Pancreas (tissue), 10 donors: ENCODE results near the gene VASN. TPM values are rescaled to one million over a fixed set of nuclear protein-coding genes. Genes with fewer than 3 reads are reported as not detected.

Experiments
- ATAC-seq, 4 donors: fragments of 200-7000 bp; cut with Tn5 transposase; one replicate each; pipeline versions ENCODE4 v1.8.0 to v1.9.1; 2020; ENCODE audit warnings: mild to moderate bottlenecking in 4 of 4, moderate library complexity in 4 of 4
- DNase-seq, 6 donors: peaks; one replicate each; pipeline ENCODE4 v3.0.0-alpha.2; 2020
- FAIRE-seq: peaks from 2 replicates; lab custom pipeline; 2012; peaks lifted over from hg19 to GRCh38; lab: Jason Lieb, UNC
- H3K27ac ChIP-seq, 4 donors: fragments of 200-600 bp; sonication (generic); 1 replicate in 3 of 4; 2 replicates in 1 of 4; pipeline versions ENCODE4 v1.5.0 to v1.8.0; 2020
- H3K27me3 ChIP-seq, 4 donors: fragments of 200-600 bp; one replicate each; pipeline ENCODE4 v1.8.0; 2021
- H3K36me3 ChIP-seq, 3 donors: fragments of 200-600 bp; sonication (generic) in 1 of 3; one replicate each; pipeline versions ENCODE4 v1.5.0 to v1.8.0; 2020 to 2021
- H3K4me1 ChIP-seq, 3 donors: fragments of 200-600 bp; one replicate each; pipeline ENCODE4 v1.8.0; 2021
- H3K4me3 ChIP-seq, 4 donors: fragments of 200-600 bp; sonication (generic) in 2 of 4; one replicate each; pipeline versions ENCODE4 v1.5.0 to v1.8.0; 2020 to 2021
- H3K9me3 ChIP-seq, 4 donors: fragments of 200-600 bp; one replicate each; pipeline ENCODE4 v1.8.0; 2021
- CTCF ChIP-seq, 4 donors: fragments of 200-600 bp; sonication (generic) in 3 of 4; IDR thresholded peaks; one replicate each; pipeline versions ENCODE4 v1.5.0 to v1.8.0; 2021; ENCODE audit warnings: antibody characterized with exemption in 4 of 4
- WGBS, 2 donors: extraction: QIAGEN DNeasy Blood & Tissue Kit; methylation state at CpG; one replicate each; pipeline ENCODE4 v1.1.7; 2013; 5-methylcytosine and 5-hydroxymethylcytosine counted together
- intact Hi-C, 3 donors: fragments of 100-400 bp; cut with DNase I; formaldehyde crosslinking; loops; one replicate each; pipeline versions ENCODE4 v1.11.1 to v1.14.2; 2022
- polyA plus RNA-seq, 2 donors: library from polyadenylated mRNA; stranded (reverse); fragments of 200-250 nt; gene quantifications; one replicate each; pipeline ENCODE4 v1.2.3, GENCODE V29; 2013
- total RNA-seq, 6 donors: library from RNA; stranded (reverse); fragmentation: NEBNext Ultra II Directional in 4 of 6; extraction: Animal tissue kit (Norgen Biotek cat#: 25700) in 4 of 6; gene quantifications; one replicate each; pipeline versions ENCODE4 v1.2.1 to v1.2.4, GENCODE V29; 2021 to 2023
- donor health status: healthy with polysubstance abuse.
- donor health status: DM: no; HTN: no; CAD: no; lungs with moderate emphysema.
- donor health status: DM: no; HTN: no; CAD: no.
- donor health status: control.
- donor health status: control.
- donor health status: Bipolar disorder and iron deficiency.
- donor health status: DM: yes; HTN: yes; CAD: no.
- donor health status: DM: no; HTN: no; CAD: no.
- donor health status: DM: no; HTN: no; CAD: no.
- donor health status: DM: yes; HTN: yes; CAD: no.

VASN gene
- total and polyA plus RNA-seq, 8 donors = 3.1 to 14.8 (median 8.5) TPM

- 74 to 77% methylated on average over 14 of the region's 14 CpGs for WGBS, 2 donors
Measured at GRCh38 chr16:4370570-4371356, 885 bp upstream of the VASN start.

GRCh38 chr16:4372001-4372577, 441 bp downstream of the VASN start:
- intact Hi-C loops = no loop called here

More at GRCh38 chr16:4370570-4371356, 885 bp upstream of the VASN start:
- H3K27ac ChIP-seq = peak overlapping the region; percentile 69 to 92 (median 82)
- ATAC-seq (peak in 2 of 4 donors; percentile 5 to 9), FAIRE-seq (no peak), DNase-seq (peak; percentile 30 to 77 (median 59))
- peak overlapping the region in 1 of 4 donors; percentile 65 for H3K4me3 ChIP-seq
- no peak for TF ChIP-seq CTCF (IDR thresholded peaks at IDR 0.05)
- peaks cover 0 to 12% (median 12%) of the 10 kb centered on the region in 3 donors for H3K4me1 ChIP-seq
- intact Hi-C loops = no loop called here
- no peaks in the 10 kb centered on the region for H3K9me3 ChIP-seq
- no peaks in the 10 kb centered on the region for H3K36me3 ChIP-seq
- no peaks in the 10 kb centered on the region for H3K27me3 ChIP-seq

GRCh38 chr16:4372578-4373355, 1.1 kb downstream of the VASN start:
- Histone ChIP-seq H3K9me3 (no peaks in the 10 kb centered on the region), H3K27me3 (no peaks in the 10 kb centered on the region), H3K4me3 (peak overlapping the region; percentile 46 to 67 (median 58)), H3K27ac (peak overlapping the region; percentile 69 to 92 (median 82)), H3K36me3 (no peaks in the 10 kb centered on the region), H3K4me1 (peaks cover 0 to 25% (median 24%) of the 10 kb centered on the region in 3 donors)
- no peak for FAIRE-seq
- ATAC-seq = peak; percentile 2 to 32 (median 14)
- intact Hi-C loops = no loop called here
- TF ChIP-seq CTCF (IDR thresholded peaks at IDR 0.05) = no peak
- DNase-seq = peak in 5 of 6 donors; percentile 53 to 88 (median 60)
- 39 to 41% methylated on average over 10 of the region's 10 CpGs for WGBS, 2 donors

More at GRCh38 chr16:4372001-4372577, 441 bp downstream of the VASN start:
- WGBS, 2 donors = 3 to 4% methylated on average over 42 to 43 of the region's 43 CpGs
- no peak for TF ChIP-seq CTCF (IDR thresholded peaks at IDR 0.05)
- Histone ChIP-seq H3K36me3 (no peaks in the 10 kb centered on the region), H3K4me3 (peak overlapping the region; percentile 46 to 67 (median 58)), H3K27ac (peak overlapping the region; percentile 69 to 92 (median 82)), H3K4me1 (peaks cover 0 to 24% (median 22%) of the 10 kb centered on the region in 3 donors), H3K27me3 (no peaks in the 10 kb centered on the region), H3K9me3 (no peaks in the 10 kb centered on the region)
- DNase-seq (peak in 1 of 6 donors; percentile 41), ATAC-seq (peak in 3 of 4 donors; percentile 1 to 29 (median 2)), FAIRE-seq (no peak)

GRCh38 chr16:4373356-4373908, 1.8 kb downstream of the VASN start:
- FAIRE-seq (no peak), ATAC-seq (peak in 2 of 4 donors; percentile 0)
- H3K4me1 ChIP-seq = peaks cover 0 to 25% (median 24%) of the 10 kb centered on the region in 3 donors

More at GRCh38 chr16:4373356-4373908, 1.8 kb downstream of the VASN start:
- TF ChIP-seq CTCF (IDR thresholded peaks at IDR 0.05) = no peak
- intact Hi-C loops = no loop called here
- peak overlapping the region; percentile 69 to 92 (median 82) for H3K27ac ChIP-seq
- DNase-seq = peak in 3 of 6 donors; percentile 33 to 70 (median 57)
- peak overlapping the region in 3 of 4 donors; percentile 52 to 67 (median 65) for H3K4me3 ChIP-seq
- H3K9me3 ChIP-seq = no peaks in the 10 kb centered on the region
- no peaks in the 10 kb centered on the region for H3K27me3 ChIP-seq
- 29 to 34% methylated on average over 9 of the region's 9 CpGs for WGBS, 2 donors
- no peaks in the 10 kb centered on the region for H3K36me3 ChIP-seq
